Naive thymus-derived CD8-positive, alpha-beta T cell (primary cell): ENCODE measurements around the gene IFT27. TPM values are rescaled to one million over a fixed set of nuclear protein-coding genes. Genes with fewer than 3 reads are reported as not detected.
A peak's percentile ranks its signal among the peaks of the same experiment; 100 is the strongest.

Experiments
- ATAC-seq, 2 donors: fragments of 150-1000 bp; cut with Tn5 transposase in 1 of 2; sonication (Bioruptor Pico), chemical (Tn5 transposase) in 1 of 2; 1 replicate in 1 of 2; 2 replicates in 1 of 2; pipeline ENCODE4 v1.10.0; 2021; ENCODE audit warnings: mild to moderate bottlenecking in 2 of 2, moderate library complexity in 2 of 2
- POLR2A ChIA-PET: fragments of 350-600 bp; sonication (Branson Sonifier 250); formaldehyde crosslinking; loops from one replicate; lab custom pipeline; 2021; ENCODE audit warnings: antibody characterized with exemption; lab: Charles Lee
- DNase-seq, 10 donors: peaks; one replicate each; pipeline versions ENCODE4 v3.0.0 to v3.0.0-alpha.2; 2020 to 2022
- H3K27ac Mint-ChIP-seq, 10 donors: one replicate each; pipeline ENCODE4 v1.8.0; 2020 to 2022; ENCODE audit warnings: mild to moderate bottlenecking in 10 of 10, mixed read lengths in 10 of 10, moderate library complexity in 4 of 10, inconsistent platforms in 1 of 10
- H3K27me3 Mint-ChIP-seq, 5 donors: one replicate each; pipeline ENCODE4 v1.8.0; 2021 to 2022; ENCODE audit warnings: mixed read lengths in 5 of 5
- H3K36me3 Mint-ChIP-seq, 3 donors: one replicate each; pipeline ENCODE4 v1.8.0; 2020 to 2022; ENCODE audit warnings: mixed read lengths in 3 of 3, mild to moderate bottlenecking in 2 of 3, inconsistent platforms in 1 of 3
- H3K4me1 Mint-ChIP-seq, 4 donors: one replicate each; pipeline ENCODE4 v1.8.0; 2021 to 2022; ENCODE audit warnings: mixed read lengths in 4 of 4
- H3K4me3 Mint-ChIP-seq, 10 donors: one replicate each; pipeline ENCODE4 v1.8.0; 2020 to 2022; ENCODE audit warnings: mild to moderate bottlenecking in 10 of 10, mixed read lengths in 10 of 10, moderate library complexity in 6 of 10, inconsistent platforms in 1 of 10
- H3K9me3 Mint-ChIP-seq, 9 donors: one replicate each; pipeline ENCODE4 v1.8.0; 2020 to 2022; ENCODE audit warnings: mixed read lengths in 9 of 9, mild to moderate bottlenecking in 3 of 9, inconsistent platforms in 1 of 9, moderate library complexity in 1 of 9
- polyA plus RNA-seq, 3 donors: library from polyadenylated mRNA; unstranded; fragments of 300-500 nt; fragmentation: Illumina TruSeq; gene quantifications; one replicate each; pipeline ENCODE4 v1.2.3, GENCODE V29; 2021
- total RNA-seq, 8 experiments: library from RNA in 2 of 8; stranded (reverse) in 2 of 8; gene quantifications; one replicate each; pipeline ENCODE4 v1.2.3 and lab custom pipeline; 2021 to 2026

The IFT27 gene
- total RNA-seq (10 to 100 TPM; 29.0 to 30.3 TPM), polyA plus RNA-seq (1 to 10 TPM; 8.1 to 10.0 (median 9.1) TPM), total RNA-seq (lab: John Stamatoyannopoulos, UW) (17.2 to 29.2 (median 21.5) reads per million in 6 experiments)

GRCh38 chr22:36775964-36776669 lies at the start of gene IFT27:
TSS of gene IFT27 (minus strand) at chr22:36776119. CDS start at chr22:36775707, 412 bp downstream.
- H3K36me3 Mint-ChIP-seq: peaks cover 0 to 6% (median 0%) of the 10 kb centered on the region in 3 donors
- H3K9me3 Mint-ChIP-seq: no peaks in the 10 kb centered on the region
- peak within 1 kb of the TSS; percentile 82 to 96 (median 92) for H3K4me3 Mint-ChIP-seq
- peak; percentile 86 to 88 for ATAC-seq
- peak within 1 kb of the TSS; percentile 94 to 99 (median 96) for H3K27ac Mint-ChIP-seq
- H3K27me3 Mint-ChIP-seq: no peaks in the 10 kb centered on the region
- POLR2A ChIA-PET: interaction anchor here (0.6 to 2.4 kb wide), 17 partner anchors 8 to 832 kb away, joined by 3 to 14 read pairs (median 4); partner anchors contain the start of genes EIF3D, GGA1 and MFNG
- DNase-seq: peak; percentile 86 to 100 (median 98)
- H3K4me1 Mint-ChIP-seq: peaks cover 22 to 38% (median 27%) of the 10 kb centered on the region in 4 donors

GRCh38 chr22:36824655-36825054 lies 48.7 kb upstream of the IFT27 start:
- POLR2A ChIA-PET: no interaction called here
- Mint-ChIP-seq H3K27ac (no peak overlapping the region), H3K36me3 (no peaks in the 10 kb centered on the region), H3K9me3 (no peaks in the 10 kb centered on the region), H3K27me3 (peaks cover 29 to 72% (median 45%) of the 10 kb centered on the region in 5 donors), H3K4me1 (peaks cover under 1 to 8% (median 1%) of the 10 kb centered on the region in 4 donors), H3K4me3 (no peak overlapping the region)
- DNase-seq (no peak), ATAC-seq (no peak)

GRCh38 chr22:36823186-36823839 lies 47.4 kb upstream of the IFT27 start:
- Mint-ChIP-seq H3K4me3 (no peak overlapping the region), H3K27me3 (peaks cover 25 to 72% (median 47%) of the 10 kb centered on the region in 5 donors), H3K27ac (no peak overlapping the region), H3K4me1 (peaks cover 0 to 8% (median 0%) of the 10 kb centered on the region in 4 donors), H3K36me3 (no peaks in the 10 kb centered on the region), H3K9me3 (no peaks in the 10 kb centered on the region)
- POLR2A ChIA-PET: no interaction called here
- DNase-seq (no peak), ATAC-seq (no peak)

- POLR2A ChIA-PET: no interaction called here
- Mint-ChIP-seq H3K27me3 (peaks cover 29 to 72% (median 52%) of the 10 kb centered on the region in 5 donors), H3K4me1 (peaks cover 2 to 8% (median 3%) of the 10 kb centered on the region in 4 donors), H3K36me3 (no peaks in the 10 kb centered on the region), H3K27ac (no peak overlapping the region), H3K9me3 (no peaks in the 10 kb centered on the region), H3K4me3 (no peak overlapping the region)
- ATAC-seq (no peak), DNase-seq (no peak)
Measured at GRCh38 chr22:36822581-36822980, 46.7 kb upstream of the IFT27 start.

GRCh38 chr22:36819112-36819511 lies 43.2 kb upstream of the IFT27 start:
- POLR2A ChIA-PET: no interaction called here
- H3K4me1 Mint-ChIP-seq: peaks cover 4 to 17% (median 11%) of the 10 kb centered on the region in 4 donors
- no peaks in the 10 kb centered on the region for H3K36me3 Mint-ChIP-seq
- H3K27ac Mint-ChIP-seq: no peak overlapping the region
- no peak overlapping the region for H3K4me3 Mint-ChIP-seq
- DNase-seq: no peak
- peaks cover 28 to 76% (median 56%) of the 10 kb centered on the region in 5 donors for H3K27me3 Mint-ChIP-seq
- H3K9me3 Mint-ChIP-seq: no peaks in the 10 kb centered on the region
- ATAC-seq: no peak

- Mint-ChIP-seq H3K27me3 (peaks cover 28 to 76% (median 60%) of the 10 kb centered on the region in 5 donors), H3K27ac (no peak overlapping the region), H3K9me3 (no peaks in the 10 kb centered on the region), H3K36me3 (no peaks in the 10 kb centered on the region), H3K4me3 (peak overlapping the region in 5 of 10 donors; percentile 24 to 68 (median 53)), H3K4me1 (peaks cover 2 to 17% (median 12%) of the 10 kb centered on the region in 4 donors)
- DNase-seq (no peak), ATAC-seq (no peak)
- POLR2A ChIA-PET: no interaction called here
Measured at GRCh38 chr22:36818010-36818642, 42.2 kb upstream of the IFT27 start.

GRCh38 chr22:36817525-36817848 lies 41.6 kb upstream of the IFT27 start:
- Mint-ChIP-seq H3K4me3 (peak overlapping the region in 8 of 10 donors; percentile 38 to 68 (median 56)), H3K27ac (peak overlapping the region in 1 of 10 donors; percentile 30)
- no peak for ATAC-seq

GRCh38 chr22:36816636-36817524 lies 41.0 kb upstream of the IFT27 start, which contains the start of gene PVALB:
TSS of gene PVALB (minus strand) at chr22:36817035. CDS start at chr22:36817005, 30 bp downstream.
- Mint-ChIP-seq H3K27ac (peak within 1 kb of the TSS in 1 of 10 donors; percentile 67), H3K4me1 (peaks cover 2 to 17% (median 12%) of the 10 kb centered on the region in 4 donors), H3K27me3 (peaks cover 28 to 80% (median 59%) of the 10 kb centered on the region in 5 donors), H3K9me3 (no peaks in the 10 kb centered on the region), H3K36me3 (no peaks in the 10 kb centered on the region), H3K4me3 (peak within 1 kb of the TSS in 8 of 10 donors; percentile 38 to 68 (median 57))
- ATAC-seq (peak; percentile 39 to 54), DNase-seq (no peak)
- POLR2A ChIA-PET: interaction anchor here (0.6 kb wide), 1 partner anchor 413 kb away, joined by 4 read pairs; no protein-coding TSS in a partner anchor

More at GRCh38 chr22:36817525-36817848, 41.6 kb upstream of the IFT27 start:
- no peaks in the 10 kb centered on the region for H3K9me3 Mint-ChIP-seq
- H3K36me3 Mint-ChIP-seq: no peaks in the 10 kb centered on the region
- peaks cover 28 to 80% (median 59%) of the 10 kb centered on the region in 5 donors for H3K27me3 Mint-ChIP-seq
- peaks cover 2 to 17% (median 12%) of the 10 kb centered on the region in 4 donors for H3K4me1 Mint-ChIP-seq
- no peak for DNase-seq
- POLR2A ChIA-PET: no interaction called here

GRCh38 chr22:36816339-36816635 lies 40.4 kb upstream of the IFT27 start:
- peak overlapping the region in 6 of 10 donors; percentile 22 to 56 (median 41) for H3K4me3 Mint-ChIP-seq
- POLR2A ChIA-PET: interaction anchor here (0.6 kb wide), 1 partner anchor 414 kb away, joined by 4 read pairs; no protein-coding TSS in a partner anchor
- H3K27me3 Mint-ChIP-seq: peaks cover 28 to 80% (median 59%) of the 10 kb centered on the region in 5 donors

GRCh38 chr22:36815558-36816338 lies 39.8 kb upstream of the IFT27 start:
- peak overlapping the region in 5 of 10 donors; percentile 18 to 59 (median 52) for H3K4me3 Mint-ChIP-seq
- H3K4me1 Mint-ChIP-seq: peaks cover 2 to 17% (median 12%) of the 10 kb centered on the region in 4 donors
- H3K9me3 Mint-ChIP-seq: no peaks in the 10 kb centered on the region
- no peak for DNase-seq
- no peaks in the 10 kb centered on the region for H3K36me3 Mint-ChIP-seq
- H3K27ac Mint-ChIP-seq: peak overlapping the region in 1 of 10 donors; percentile 67
- no peak for ATAC-seq
- H3K27me3 Mint-ChIP-seq: peaks cover 25 to 76% (median 59%) of the 10 kb centered on the region in 5 donors
- POLR2A ChIA-PET: interaction anchor here (0.6 kb wide), 1 partner anchor 415 kb away, joined by 4 read pairs; no protein-coding TSS in a partner anchor

More at GRCh38 chr22:36816339-36816635, 40.4 kb upstream of the IFT27 start:
- ATAC-seq: peak in 1 of 2 donors; percentile 35
- Mint-ChIP-seq H3K9me3 (no peaks in the 10 kb centered on the region), H3K36me3 (no peaks in the 10 kb centered on the region), H3K27ac (no peak overlapping the region), H3K4me1 (peaks cover 2 to 17% (median 12%) of the 10 kb centered on the region in 4 donors)
- no peak for DNase-seq

- H3K27me3 Mint-ChIP-seq: peaks cover 22 to 66% (median 53%) of the 10 kb centered on the region in 5 donors
- peak overlapping the region in 1 of 10 donors; percentile 56 for H3K4me3 Mint-ChIP-seq
- peaks cover 2 to 17% (median 14%) of the 10 kb centered on the region in 4 donors for H3K4me1 Mint-ChIP-seq
- no peaks in the 10 kb centered on the region for H3K36me3 Mint-ChIP-seq
- ATAC-seq (no peak), DNase-seq (no peak)
- no peak overlapping the region for H3K27ac Mint-ChIP-seq
- POLR2A ChIA-PET: no interaction called here
- H3K9me3 Mint-ChIP-seq: no peaks in the 10 kb centered on the region
Measured at GRCh38 chr22:36814801-36815200, 38.9 kb upstream of the IFT27 start.
